ENCODE measurements around the gene RHBG. TPM values are rescaled to one million over a fixed set of nuclear protein-coding genes. Genes with fewer than 3 reads are reported as not detected.

The RHBG gene
- total RNA-seq, 1 experiment from 2014 or later: 5.7 TPM

DNA sequence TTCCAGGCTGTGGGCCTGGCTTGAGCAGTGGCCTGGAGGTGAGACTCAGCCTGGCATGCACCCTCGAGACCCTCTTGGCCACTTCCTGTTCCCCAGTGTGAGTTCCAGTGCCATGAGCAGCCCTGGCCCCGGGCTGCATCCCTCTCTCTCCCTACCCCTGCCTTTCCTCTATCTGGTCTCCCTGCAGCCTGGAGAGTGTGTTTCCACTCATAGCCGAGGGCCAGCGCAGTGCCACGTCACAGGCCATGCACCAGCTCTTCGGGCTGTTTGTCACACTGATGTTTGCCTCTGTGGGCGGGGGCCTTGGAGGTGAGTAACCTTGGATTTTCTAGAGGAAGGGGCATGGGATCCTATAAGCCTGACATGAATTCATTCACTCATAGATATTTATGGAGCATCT, 13.6 kb downstream of the RHBG start:
- H3K36me3 ChIP-seq (ENCODE audit: control insufficient read depth in 1 of 2, insufficient read depth in 2 of 2, low read length in 2 of 2): no peaks in the 10 kb centered on the region
- POLR2A ChIA-PET: no interaction called here
- no TSS peak for BruUV-seq (replicated peaks)

More for the DNA sequence above, 13.6 kb downstream of the RHBG start:
- DNase-seq (ENCODE audit: low read depth, low spot score) (no peak), ATAC-seq (no peak)
- Histone ChIP-seq H3K4me2 (ENCODE audit: low read length) (no peak overlapping the region), H3K79me2 (ENCODE audit: insufficient read depth, low read length) (no peaks in the 10 kb centered on the region), H2AFZ (ENCODE audit: low read depth, low read length, poor library complexity, severe bottlenecking) (no peak overlapping the region), H3K9me3 (ENCODE audit: control insufficient read depth in 1 of 2, insufficient read depth in 1 of 2, low read depth in 1 of 2, low read length in 2 of 2) (no peaks in the 10 kb centered on the region), H3K27ac (ENCODE audit: low read depth, low read length) (no peak overlapping the region), H3K27me3 (ENCODE audit: insufficient read depth, low read length) (no peaks in the 10 kb centered on the region), H3K9ac (ENCODE audit: low read length) (no peak overlapping the region), H3K4me3 (replicated peaks in 1 of 2; ENCODE audit: low read depth in 1 of 2, low read length in 2 of 2) (no peak overlapping the region), H3K4me1 (ENCODE audit: control insufficient read depth in 1 of 2, insufficient read depth in 2 of 2, low read length in 2 of 2) (peaks cover 8 to 11% of the 10 kb centered on the region in 2 experiments), H4K20me1 (ENCODE audit: insufficient read depth) (no peaks in the 10 kb centered on the region), H3K9me2 (ENCODE audit: insufficient read depth) (no peaks in the 10 kb centered on the region)
- CTCF ChIA-PET: interaction anchor here (0.9 to 5.3 kb wide), 3 partner anchors 23 to 61 kb away, joined by 3 to 322 read pairs (median 3); no protein-coding TSS in a partner anchor
- intact Hi-C loops (cut with micrococcal nuclease): loop anchor here (2.0 kb wide), 1 partner anchor 226 kb away; no protein-coding TSS in a partner anchor
- TF ChIP-seq SIN3A (IDR thresholded peaks at IDR 0.05; ENCODE audit: low read depth) (no peak), CBX3 (IDR thresholded peaks at IDR 0.05; ENCODE audit: low read depth) (no peak), EGR1 (IDR thresholded peaks at IDR 0.05; ENCODE audit: low read depth) (no peak), JUND (IDR thresholded peaks at IDR 0.05) (no peak), YY1 (IDR thresholded peaks at IDR 0.05; ENCODE audit: extremely low read depth, insufficient replicate concordance, low read depth, low read length) (no peak), ZFX (IDR thresholded peaks at IDR 0.05) (no peak), FOSL1 (IDR thresholded peaks at IDR 0.05; ENCODE audit: low read depth) (no peak), ELF1 (IDR thresholded peaks at IDR 0.05; ENCODE audit: borderline replicate concordance, low read depth) (no peak), POLR2AphosphoS5 (IDR thresholded peaks at IDR 0.05; ENCODE audit: low read depth, low read length) (no peak), POLR2A (IDR thresholded peaks at IDR 0.05; ENCODE audit: borderline replicate concordance, extremely low read depth, insufficient read depth, insufficient read length) (no peak), SP1 (IDR thresholded peaks at IDR 0.05; ENCODE audit: low read depth) (no peak), SRF (IDR thresholded peaks at IDR 0.05; ENCODE audit: low read depth) (no peak), EZH2 (IDR thresholded peaks at IDR 0.05) (no peak)
- TF ChIP-seq, protein P1, sequence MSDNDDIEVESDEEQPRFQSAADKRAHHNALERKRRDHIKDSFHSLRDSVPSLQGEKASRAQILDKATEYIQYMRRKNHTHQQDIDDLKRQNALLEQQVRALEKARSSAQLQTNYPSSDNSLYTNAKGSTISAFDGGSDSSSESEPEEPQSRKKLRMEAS (IDR thresholded peaks at IDR 0.05): no peak
- TF ChIP-seq, protein P2, sequence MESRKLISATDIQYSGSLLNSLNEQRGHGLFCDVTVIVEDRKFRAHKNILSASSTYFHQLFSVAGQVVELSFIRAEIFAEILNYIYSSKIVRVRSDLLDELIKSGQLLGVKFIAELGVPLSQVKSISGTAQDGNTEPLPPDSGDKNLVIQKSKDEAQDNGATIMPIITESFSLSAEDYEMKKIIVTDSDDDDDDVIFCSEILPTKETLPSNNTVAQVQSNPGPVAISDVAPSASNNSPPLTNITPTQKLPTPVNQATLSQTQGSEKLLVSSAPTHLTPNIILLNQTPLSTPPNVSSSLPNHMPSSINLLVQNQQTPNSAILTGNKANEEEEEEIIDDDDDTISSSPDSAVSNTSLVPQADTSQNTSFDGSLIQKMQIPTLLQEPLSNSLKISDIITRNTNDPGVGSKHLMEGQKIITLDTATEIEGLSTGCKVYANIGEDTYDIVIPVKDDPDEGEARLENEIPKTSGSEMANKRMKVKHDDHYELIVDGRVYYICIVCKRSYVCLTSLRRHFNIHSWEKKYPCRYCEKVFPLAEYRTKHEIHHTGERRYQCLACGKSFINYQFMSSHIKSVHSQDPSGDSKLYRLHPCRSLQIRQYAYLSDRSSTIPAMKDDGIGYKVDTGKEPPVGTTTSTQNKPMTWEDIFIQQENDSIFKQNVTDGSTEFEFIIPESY (IDR thresholded peaks at IDR 0.05; ENCODE audit: extremely low read depth, insufficient replicate concordance, low read length): no peak
- TF ChIP-seq, protein P3, sequence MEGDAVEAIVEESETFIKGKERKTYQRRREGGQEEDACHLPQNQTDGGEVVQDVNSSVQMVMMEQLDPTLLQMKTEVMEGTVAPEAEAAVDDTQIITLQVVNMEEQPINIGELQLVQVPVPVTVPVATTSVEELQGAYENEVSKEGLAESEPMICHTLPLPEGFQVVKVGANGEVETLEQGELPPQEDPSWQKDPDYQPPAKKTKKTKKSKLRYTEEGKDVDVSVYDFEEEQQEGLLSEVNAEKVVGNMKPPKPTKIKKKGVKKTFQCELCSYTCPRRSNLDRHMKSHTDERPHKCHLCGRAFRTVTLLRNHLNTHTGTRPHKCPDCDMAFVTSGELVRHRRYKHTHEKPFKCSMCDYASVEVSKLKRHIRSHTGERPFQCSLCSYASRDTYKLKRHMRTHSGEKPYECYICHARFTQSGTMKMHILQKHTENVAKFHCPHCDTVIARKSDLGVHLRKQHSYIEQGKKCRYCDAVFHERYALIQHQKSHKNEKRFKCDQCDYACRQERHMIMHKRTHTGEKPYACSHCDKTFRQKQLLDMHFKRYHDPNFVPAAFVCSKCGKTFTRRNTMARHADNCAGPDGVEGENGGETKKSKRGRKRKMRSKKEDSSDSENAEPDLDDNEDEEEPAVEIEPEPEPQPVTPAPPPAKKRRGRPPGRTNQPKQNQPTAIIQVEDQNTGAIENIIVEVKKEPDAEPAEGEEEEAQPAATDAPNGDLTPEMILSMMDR (IDR thresholded peaks at IDR 0.05 in 2 of 3, conservative IDR thresholded peaks at IDR 0.05 in 1 of 3; ENCODE audit: borderline replicate concordance in 1 of 3, insufficient read depth in 1 of 3, low read depth in 2 of 3, low read length in 2 of 3): no peak
- TF ChIP-seq, protein P4, sequence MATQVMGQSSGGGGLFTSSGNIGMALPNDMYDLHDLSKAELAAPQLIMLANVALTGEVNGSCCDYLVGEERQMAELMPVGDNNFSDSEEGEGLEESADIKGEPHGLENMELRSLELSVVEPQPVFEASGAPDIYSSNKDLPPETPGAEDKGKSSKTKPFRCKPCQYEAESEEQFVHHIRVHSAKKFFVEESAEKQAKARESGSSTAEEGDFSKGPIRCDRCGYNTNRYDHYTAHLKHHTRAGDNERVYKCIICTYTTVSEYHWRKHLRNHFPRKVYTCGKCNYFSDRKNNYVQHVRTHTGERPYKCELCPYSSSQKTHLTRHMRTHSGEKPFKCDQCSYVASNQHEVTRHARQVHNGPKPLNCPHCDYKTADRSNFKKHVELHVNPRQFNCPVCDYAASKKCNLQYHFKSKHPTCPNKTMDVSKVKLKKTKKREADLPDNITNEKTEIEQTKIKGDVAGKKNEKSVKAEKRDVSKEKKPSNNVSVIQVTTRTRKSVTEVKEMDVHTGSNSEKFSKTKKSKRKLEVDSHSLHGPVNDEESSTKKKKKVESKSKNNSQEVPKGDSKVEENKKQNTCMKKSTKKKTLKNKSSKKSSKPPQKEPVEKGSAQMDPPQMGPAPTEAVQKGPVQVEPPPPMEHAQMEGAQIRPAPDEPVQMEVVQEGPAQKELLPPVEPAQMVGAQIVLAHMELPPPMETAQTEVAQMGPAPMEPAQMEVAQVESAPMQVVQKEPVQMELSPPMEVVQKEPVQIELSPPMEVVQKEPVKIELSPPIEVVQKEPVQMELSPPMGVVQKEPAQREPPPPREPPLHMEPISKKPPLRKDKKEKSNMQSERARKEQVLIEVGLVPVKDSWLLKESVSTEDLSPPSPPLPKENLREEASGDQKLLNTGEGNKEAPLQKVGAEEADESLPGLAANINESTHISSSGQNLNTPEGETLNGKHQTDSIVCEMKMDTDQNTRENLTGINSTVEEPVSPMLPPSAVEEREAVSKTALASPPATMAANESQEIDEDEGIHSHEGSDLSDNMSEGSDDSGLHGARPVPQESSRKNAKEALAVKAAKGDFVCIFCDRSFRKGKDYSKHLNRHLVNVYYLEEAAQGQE (IDR thresholded peaks at IDR 0.05; ENCODE audit: low read depth): no peak
- RAD21 ChIA-PET (ENCODE audit: low non-redundant PET in 1 of 2, low total read pairs in 2 of 2, uncharacterized antibody in 2 of 2, unreplicated experiment in 2 of 2): interaction anchor here in 1 of 2 experiments (0.6 kb wide), 1 partner anchor 145 kb away, joined by 4 read pairs; no protein-coding TSS in a partner anchor
